ENCODE results near the gene DISP3. TPM values are rescaled to one million over a fixed set of nuclear protein-coding genes. Genes with fewer than 3 reads are reported as not detected.

The DISP3 gene
- total and polyA plus RNA-seq, 9 of the 15 experiments (the other 6 are each of a cell fraction or from before 2014, with no cell fraction given): 0.03 to 0.19 (median 0.15) TPM; not detected in 5

DNA sequence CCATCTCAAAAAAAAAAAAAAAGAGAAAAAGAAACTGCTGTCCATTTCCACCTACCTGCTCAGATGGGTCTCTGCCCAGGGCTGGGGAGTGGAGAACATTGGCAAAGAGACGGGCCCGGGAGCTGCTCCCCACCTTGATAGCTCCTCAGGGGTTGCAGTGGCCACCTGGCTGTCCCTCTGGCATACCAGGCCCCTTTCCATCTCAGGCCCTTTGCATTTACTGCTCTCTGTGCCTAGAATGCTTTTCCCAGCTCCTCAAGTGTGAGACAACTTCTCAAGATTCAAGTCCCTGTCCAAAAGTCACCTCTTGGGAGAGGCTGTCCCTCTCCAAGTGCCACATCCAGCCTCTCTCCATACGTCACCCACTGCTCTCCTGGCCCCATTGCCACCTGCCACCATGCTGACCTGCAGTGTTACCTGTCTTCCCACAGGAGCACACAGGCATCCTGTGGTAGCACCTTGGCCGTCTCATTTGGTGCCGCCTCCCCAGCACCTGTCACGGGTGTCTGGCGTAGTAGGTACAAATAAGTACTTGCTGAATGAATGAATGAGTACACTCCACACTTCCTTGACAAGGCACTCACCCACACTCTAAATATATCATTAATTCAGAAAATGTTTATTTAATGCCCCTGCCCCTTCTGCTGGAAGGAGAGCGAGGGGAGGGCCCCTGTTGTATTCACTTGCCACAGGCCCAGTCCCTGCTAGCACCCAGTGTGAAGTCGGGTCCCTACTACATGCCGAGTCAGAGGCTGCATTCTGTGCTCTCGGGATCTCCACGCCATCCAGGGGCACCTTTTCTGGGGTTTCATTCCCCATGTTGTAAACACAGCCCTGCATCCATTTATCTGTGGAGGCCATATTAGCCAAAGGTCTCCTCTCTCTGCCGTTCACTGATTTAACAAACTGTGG is 48.8 kb downstream of the DISP3 start:
- Histone ChIP-seq H3K27me3 (ENCODE audit: control insufficient read depth in 2 of 2, insufficient read depth in 2 of 2, low read length in 2 of 2) (peaks cover 5 to 64% of the 10 kb centered on the region in 2 experiments; a peak in 4 of 5 replicates), H3K79me2 (ENCODE audit: control insufficient read depth, insufficient read depth, low read length) (no peaks in the 10 kb centered on the region), H3K36me3 (ENCODE audit: control insufficient read depth, insufficient read depth, low read length) (no peaks in the 10 kb centered on the region), H3K4me1 (replicated peaks in 1 of 2; ENCODE audit: control insufficient read depth in 2 of 2, insufficient read depth in 2 of 2, low read length in 2 of 2) (peaks cover 0 to 16% of the 10 kb centered on the region in 2 experiments; a peak in 2 of 5 replicates), H3K9ac (ENCODE audit: insufficient read depth in 1 of 2, low read depth in 2 of 2, low read length in 2 of 2) (no peak overlapping the region), H4K20me1 (replicated peaks; ENCODE audit: control insufficient read depth, insufficient read depth, low read length) (peaks cover 24% of the 10 kb centered on the region; the same call in 1 of the 2 replicates), H2AFZ (ENCODE audit: low read depth, low read length) (no peak overlapping the region), H3K4me2 (ENCODE audit: insufficient read depth, low read length) (no peak overlapping the region), H3K9me3 (replicated peaks; ENCODE audit: control insufficient read depth, insufficient read depth, low read depth, low read length) (no peaks in the 10 kb centered on the region), H3K9me1 (ENCODE audit: control insufficient read depth, insufficient read depth, low read length) (no peaks in the 10 kb centered on the region), H3K27ac (ENCODE audit: extremely low read depth, low read depth, low read length) (no peak overlapping the region), H3K4me3 (no peak overlapping the region)
- CTCF ChIA-PET (ENCODE audit: low intra/inter-chr PET ratio): no interaction called here
- under 1% methylated on average over 13 of the region's 13 CpGs for WGBS (ENCODE audit: insufficient coverage, low coverage, missing lambda C conversion rate)
- POLR2A ChIA-PET: no interaction called here
- in situ Hi-C loops (cut with MboI) (no loop called here), intact Hi-C loops (cut with micrococcal nuclease) (no loop called here)
- FAIRE-seq (no peak), ATAC-seq (no peak), DNase-seq (ENCODE audit: extremely low read depth in 1 of 4, low spot score in 3 of 4) (no peak)
- TF ChIP-seq ZNF232 (CRISPR knock-in tag; IDR thresholded peaks at IDR 0.05): no peak
- TF ChIP-seq HCFC1 (IDR thresholded peaks at IDR 0.05; ENCODE audit: low read depth, low read length): no peak
- TF ChIP-seq ZKSCAN8 (CRISPR knock-in tag; IDR thresholded peaks at IDR 0.05): no peak
- no peak for TF ChIP-seq MECOM (CRISPR knock-in tag; IDR thresholded peaks at IDR 0.05)
- no peak for TF ChIP-seq CSDE1 (IDR thresholded peaks at IDR 0.05)
- no peak for TF ChIP-seq ILF3 (IDR thresholded peaks at IDR 0.05; ENCODE audit: borderline replicate concordance)
- TF ChIP-seq EHMT2 (IDR thresholded peaks at IDR 0.05): no peak
- TF ChIP-seq HEY1 (CRISPR knock-in tag; IDR thresholded peaks at IDR 0.05; ENCODE audit: borderline replicate concordance): no peak
- no TSS peak for BruUV-seq (replicated peaks)
